A673 (cell line): ENCODE measurements around the gene BAIAP2L2.

ENCODE experiments used
- EZH2 ChIP-seq: fragments of 200-600 bp; sonication (generic); IDR thresholded peaks from 2 replicates; pipeline ENCODE4 v1.6.1; 2017; ENCODE audit warnings: borderline replicate concordance, low read depth, mild to moderate bottlenecking, mixed read lengths, antibody characterized with exemption, low read length; ENCODE audit not compliant: poor library complexity, severe bottlenecking
- TF ChIP-seq, protein P1 (sequence below): fragments of 300-800, 200-600 bp; sonication (generic); conservative IDR thresholded peaks from 2 replicates; pipeline ENCODE4 v1.5.1; 2017; ENCODE audit warnings: low read depth, mild to moderate bottlenecking, antibody characterized with exemption, low read length, moderate library complexity, mixed read lengths

DNA sequence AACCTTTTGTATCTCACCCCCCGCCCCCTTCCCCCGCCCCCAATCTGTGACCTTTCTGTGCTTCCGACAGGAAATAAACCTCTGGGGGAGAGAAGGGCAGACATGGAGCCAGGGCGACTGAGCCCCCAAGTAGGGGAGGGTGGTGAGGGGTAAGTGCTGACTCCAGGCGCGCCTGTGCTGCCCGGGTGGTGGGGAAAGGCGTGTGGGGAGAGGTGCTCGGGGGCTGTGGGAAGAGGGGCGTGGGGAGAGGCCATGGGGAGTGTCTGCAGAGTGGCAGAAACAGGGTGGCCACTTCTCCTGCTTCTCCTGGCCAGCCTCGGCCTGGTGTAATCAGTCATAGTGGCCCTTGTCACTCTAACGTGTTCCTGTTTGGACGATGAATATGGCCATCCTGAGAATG lies 34.5 kb downstream of the BAIAP2L2 start:
- TF ChIP-seq, protein P1, sequence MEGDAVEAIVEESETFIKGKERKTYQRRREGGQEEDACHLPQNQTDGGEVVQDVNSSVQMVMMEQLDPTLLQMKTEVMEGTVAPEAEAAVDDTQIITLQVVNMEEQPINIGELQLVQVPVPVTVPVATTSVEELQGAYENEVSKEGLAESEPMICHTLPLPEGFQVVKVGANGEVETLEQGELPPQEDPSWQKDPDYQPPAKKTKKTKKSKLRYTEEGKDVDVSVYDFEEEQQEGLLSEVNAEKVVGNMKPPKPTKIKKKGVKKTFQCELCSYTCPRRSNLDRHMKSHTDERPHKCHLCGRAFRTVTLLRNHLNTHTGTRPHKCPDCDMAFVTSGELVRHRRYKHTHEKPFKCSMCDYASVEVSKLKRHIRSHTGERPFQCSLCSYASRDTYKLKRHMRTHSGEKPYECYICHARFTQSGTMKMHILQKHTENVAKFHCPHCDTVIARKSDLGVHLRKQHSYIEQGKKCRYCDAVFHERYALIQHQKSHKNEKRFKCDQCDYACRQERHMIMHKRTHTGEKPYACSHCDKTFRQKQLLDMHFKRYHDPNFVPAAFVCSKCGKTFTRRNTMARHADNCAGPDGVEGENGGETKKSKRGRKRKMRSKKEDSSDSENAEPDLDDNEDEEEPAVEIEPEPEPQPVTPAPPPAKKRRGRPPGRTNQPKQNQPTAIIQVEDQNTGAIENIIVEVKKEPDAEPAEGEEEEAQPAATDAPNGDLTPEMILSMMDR: no peak
- no peak for TF ChIP-seq EZH2
